K562 (cell line): ENCODE results near the gene OSGEP. TPM values are rescaled to one million over a fixed set of nuclear protein-coding genes. Genes with fewer than 3 reads are reported as not detected.
A peak's percentile ranks its signal among the peaks of the same experiment; 100 is the strongest.

Source experiments
- EP400 ChIP-seq: fragments of 450-650 bp; IDR thresholded peaks from 2 replicates; pipeline ENCODE4 v1.6.1; 2017; ENCODE audit warnings: antibody characterized with exemption, mild to moderate bottlenecking, moderate library complexity
- GABPA ChIP-seq: fragments of 200-800 bp; sonication (Bioruptor generic); conservative IDR thresholded peaks from 2 replicates; pipeline ENCODE4 v1.6.1; 2016; ENCODE audit warnings: low read depth, missing genetic modification characterization, missing compliant biosample characterization
- HDAC1 ChIP-seq, 2 experiments: fragments of 450-650 bp; IDR thresholded peaks; 2 replicates each; pipeline ENCODE4 v1.6.1; 2016 to 2017; ENCODE audit warnings: inconsistent platforms in 1 of 2, mild to moderate bottlenecking in 1 of 2, moderate library complexity in 1 of 2
- JUN ChIP-seq, 2 experiments: sonication (generic) in 1 of 2; formaldehyde crosslinking in 1 of 2; IDR thresholded peaks; 2 replicates each; pipeline versions ENCODE4 v1.6.1 to v1.8.0; 2012 to 2022; ENCODE audit warnings: borderline replicate concordance in 2 of 2, mild to moderate bottlenecking in 2 of 2, improper control_type of control experiment in 1 of 2, low read depth in 1 of 2, low read length in 1 of 2, missing genetic modification reagents in 1 of 2
- JUND ChIP-seq, 2 experiments: IDR thresholded peaks; 2 replicates in 1 of 2; 3 replicates in 1 of 2; pipeline ENCODE4 v1.6.1; 2011; ENCODE audit warnings: borderline replicate concordance in 2 of 2, low read depth in 2 of 2, low read length in 2 of 2, improper control_type of control experiment in 1 of 2, missing biosample characterization in 1 of 2, missing genetic modification characterization in 1 of 2, missing genetic modification reagents in 1 of 2
- KLF6 ChIP-seq: fragments of 250-450 bp; sonication (Bioruptor Pico); IDR thresholded peaks from 2 replicates; pipeline ENCODE4 v1.4.0; 2020; ENCODE audit warnings: mild to moderate bottlenecking, moderate library complexity, borderline replicate concordance
- MAFG ChIP-seq: fragments of 450-650 bp; conservative IDR thresholded peaks from 2 replicates; pipeline ENCODE4 v1.6.1; 2016; ENCODE audit warnings: missing genetic modification characterization, missing compliant biosample characterization
- MEF2D ChIP-seq: conservative IDR thresholded peaks from 2 replicates; pipeline ENCODE4 v1.6.1; 2016; ENCODE audit warnings: low read depth, missing genetic modification characterization, missing compliant biosample characterization
- NFIC ChIP-seq: fragments of 450-650 bp; IDR thresholded peaks from 2 replicates; pipeline ENCODE4 v1.6.1; 2017; ENCODE audit warnings: mild to moderate bottlenecking, inconsistent platforms
- PCBP1 ChIP-seq: fragments of 200-400 bp; formaldehyde crosslinking; IDR thresholded peaks from 2 replicates; pipeline ENCODE4 v1.6.1; 2018; ENCODE audit warnings: mild to moderate bottlenecking, low read depth, low read length; ENCODE audit not compliant: poor library complexity, severe bottlenecking
- PHB2 ChIP-seq: fragments of 450-650 bp; IDR thresholded peaks from 2 replicates; pipeline ENCODE4 v1.6.1; 2017; ENCODE audit warnings: low read depth
- RBM34 ChIP-seq: fragments of 200-400 bp; formaldehyde crosslinking; IDR thresholded peaks from 2 replicates; pipeline ENCODE4 v1.6.1; 2018; ENCODE audit warnings: low read length, borderline replicate concordance; ENCODE audit not compliant: insufficient read depth
- RFX1 ChIP-seq: fragments of 450-650 bp; IDR thresholded peaks from 2 replicates; pipeline ENCODE4 v1.6.1; 2016; ENCODE audit warnings: mild to moderate bottlenecking, moderate library complexity
- SLC30A9 ChIP-seq: fragments of 250-450 bp; sonication (Bioruptor Pico); IDR thresholded peaks from 2 replicates; pipeline ENCODE4 v1.8.0; 2022; ENCODE audit warnings: mild to moderate bottlenecking, moderate library complexity
- SMAD2 ChIP-seq: fragments of 150-350 bp; IDR thresholded peaks from 2 replicates; pipeline ENCODE4 v1.6.1; 2014; ENCODE audit warnings: low read depth, mild to moderate bottlenecking, low read length
- SP2 ChIP-seq: IDR thresholded peaks from 2 replicates; pipeline ENCODE4 v1.6.1; 2011; ENCODE audit warnings: mild to moderate bottlenecking, low read depth, low read length, moderate library complexity; ENCODE audit not compliant: poor library complexity, severe bottlenecking; ENCODE audit errors: extremely low read depth
- YBX1 ChIP-seq: fragments of 450-650 bp; IDR thresholded peaks from 2 replicates; pipeline ENCODE4 v1.7.1; 2016; ENCODE audit warnings: mild to moderate bottlenecking
- ZNF3 ChIP-seq: fragments of 250-450 bp; sonication (Bioruptor Pico); IDR thresholded peaks from 2 replicates; pipeline ENCODE4 v1.5.0; 2021; ENCODE audit warnings: mild to moderate bottlenecking, moderate library complexity
- ZNF436 ChIP-seq: fragments of 250-450, 450-650 bp; sonication (Bioruptor Pico); formaldehyde crosslinking; IDR thresholded peaks from 2 replicates; pipeline ENCODE4 v1.7.0; 2020; ENCODE audit warnings: mild to moderate bottlenecking
- polyA plus RNA-seq, 8 experiments: library from polyadenylated mRNA; depleted of rRNA in 4 of 8; stranded (reverse) in 5 of 8; unstranded in 3 of 8; fragments of >200 nt; fragmentation: Nextera tagmentation in 2 of 8; fragmentation: Illumina TruSeq in 1 of 8; extraction: Ambion mirVana in 2 of 8; extraction: Trizol in 1 of 8; gene quantifications; 2 replicates each; pipeline versions ENCODE4 v1.2.1 to v1.2.3, GENCODE V29; 2011 to 2014; ENCODE audit warnings: inconsistent platforms in 1 of 8, missing spikeins in 1 of 8
- total RNA-seq, 7 experiments: library from RNA; depleted of rRNA in 6 of 7; stranded (reverse); fragments of >200 nt in 6 of 7; fragmentation: Illumina TruSeq in 2 of 7; extraction: Trizol in 2 of 7; gene quantifications; 2 replicates each; pipeline versions ENCODE4 v1.2.1 to v1.2.3, GENCODE V29; 2011 to 2021; ENCODE audit warnings: low replicate concordance in 1 of 7
- TF ChIP-seq, protein P1 (sequence below): sonication (generic); formaldehyde crosslinking; IDR thresholded peaks from 2 replicates; pipeline ENCODE4 v1.8.0; 2023; ENCODE audit warnings: mild to moderate bottlenecking, missing genetic modification reagents
- TF ChIP-seq, protein P2 (sequence below): sonication (generic); formaldehyde crosslinking; IDR thresholded peaks from 2 replicates; pipeline ENCODE4 v1.8.0; 2022; ENCODE audit warnings: mild to moderate bottlenecking, low read depth, missing genetic modification reagents
- TF ChIP-seq, protein P3 (sequence below): sonication (generic); IDR thresholded peaks from 2 replicates; pipeline ENCODE4 v1.6.1; 2016

Gene OSGEP
- total and polyA plus RNA-seq, 9 of the 15 experiments (the other 6 are each of a cell fraction or from before 2014, with no cell fraction given) = 32.1 to 59.2 (median 44.1) TPM

DNA sequence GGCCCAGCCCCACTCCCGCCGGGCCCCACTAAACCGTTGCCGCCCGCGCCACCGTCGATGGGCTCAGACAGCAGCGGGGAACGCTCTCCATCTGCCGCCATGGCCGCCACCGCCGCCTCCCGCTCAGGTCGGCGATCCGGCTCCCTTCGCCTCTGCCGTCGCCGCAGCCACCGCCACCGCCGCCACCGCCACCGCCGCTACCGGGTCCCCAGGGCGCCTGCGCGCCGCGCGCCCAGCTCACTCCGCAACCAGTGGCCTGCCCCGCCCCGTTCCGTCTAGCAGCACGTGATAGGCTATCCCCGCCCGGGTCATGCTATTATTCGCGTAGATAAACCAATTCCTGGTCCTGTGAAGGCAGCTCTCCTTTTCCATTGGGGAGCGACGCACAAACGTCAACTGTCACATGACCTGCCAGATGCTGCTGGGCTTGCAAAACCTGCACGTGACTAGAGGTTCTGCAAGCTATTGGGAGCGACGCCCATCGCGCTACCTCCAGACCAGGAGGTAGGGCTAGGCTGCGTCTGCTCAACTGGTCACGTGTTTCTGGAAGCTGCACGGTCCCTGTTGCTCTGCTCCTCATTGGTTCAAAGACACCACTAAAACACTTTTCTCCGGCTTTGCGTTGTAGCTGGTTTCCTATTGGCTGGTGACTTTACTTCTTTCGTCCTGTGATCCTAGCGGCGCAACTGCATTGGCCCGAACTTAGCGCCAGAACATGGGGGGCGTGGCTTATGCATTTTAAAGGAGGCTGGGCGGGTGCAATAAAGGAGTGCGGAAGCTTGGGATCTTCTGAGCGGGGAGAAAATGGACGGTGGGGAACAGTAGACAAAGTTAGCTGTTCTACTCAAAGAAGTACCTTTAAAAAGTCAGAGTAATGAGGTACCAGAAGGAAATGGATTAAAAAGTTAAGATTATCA, 6.9 kb upstream of the OSGEP start, which contains the start of gene PIP4P1 (continued):
- TF ChIP-seq NFIC (no peak), JUN (IDR thresholded peaks at IDR 0.05; ENCODE audit: borderline replicate concordance, low read depth, low read length) (peak; percentile 66; the same call in 1 of the 2 replicates), JUN (CRISPR knock-in tag; IDR thresholded peaks at IDR 0.05; ENCODE audit: borderline replicate concordance) (no peak), YBX1 (no peak), JUND (IDR thresholded peaks at IDR 0.05; ENCODE audit: borderline replicate concordance, low read depth, low read length) (peak; percentile 68), JUND (tag; IDR thresholded peaks at IDR 0.05; ENCODE audit: borderline replicate concordance, low read depth, low read length) (no peak; the same call in 2 of the 3 replicates), ZNF436 (CRISPR knock-in tag) (no peak), RFX1 (no peak), SP2 (no peak), RBM34 (no peak), SMAD2 (no peak), SLC30A9 (CRISPR knock-in tag) (no peak), KLF6 (0 out of 2 replicates have a peak, but pooled peaks have one; percentile 42), MAFG (peak; percentile 66), PHB2 (no peak), PCBP1 (no peak), GABPA (tag) (peak; percentile 22; the same call in 1 of the 2 replicates), HDAC1 (IDR thresholded peaks at IDR 0.05) (peak in 1 of 2 experiments; percentile 77; a peak in 2 of 4 replicates), ZNF3 (CRISPR knock-in tag) (no peak), MEF2D (tag) (no peak), EP400 (peak; percentile 85)
- TF ChIP-seq, protein P1, sequence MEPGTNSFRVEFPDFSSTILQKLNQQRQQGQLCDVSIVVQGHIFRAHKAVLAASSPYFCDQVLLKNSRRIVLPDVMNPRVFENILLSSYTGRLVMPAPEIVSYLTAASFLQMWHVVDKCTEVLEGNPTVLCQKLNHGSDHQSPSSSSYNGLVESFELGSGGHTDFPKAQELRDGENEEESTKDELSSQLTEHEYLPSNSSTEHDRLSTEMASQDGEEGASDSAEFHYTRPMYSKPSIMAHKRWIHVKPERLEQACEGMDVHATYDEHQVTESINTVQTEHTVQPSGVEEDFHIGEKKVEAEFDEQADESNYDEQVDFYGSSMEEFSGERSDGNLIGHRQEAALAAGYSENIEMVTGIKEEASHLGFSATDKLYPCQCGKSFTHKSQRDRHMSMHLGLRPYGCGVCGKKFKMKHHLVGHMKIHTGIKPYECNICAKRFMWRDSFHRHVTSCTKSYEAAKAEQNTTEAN (CRISPR knock-in tag) = no peak
- TF ChIP-seq, protein P2, sequence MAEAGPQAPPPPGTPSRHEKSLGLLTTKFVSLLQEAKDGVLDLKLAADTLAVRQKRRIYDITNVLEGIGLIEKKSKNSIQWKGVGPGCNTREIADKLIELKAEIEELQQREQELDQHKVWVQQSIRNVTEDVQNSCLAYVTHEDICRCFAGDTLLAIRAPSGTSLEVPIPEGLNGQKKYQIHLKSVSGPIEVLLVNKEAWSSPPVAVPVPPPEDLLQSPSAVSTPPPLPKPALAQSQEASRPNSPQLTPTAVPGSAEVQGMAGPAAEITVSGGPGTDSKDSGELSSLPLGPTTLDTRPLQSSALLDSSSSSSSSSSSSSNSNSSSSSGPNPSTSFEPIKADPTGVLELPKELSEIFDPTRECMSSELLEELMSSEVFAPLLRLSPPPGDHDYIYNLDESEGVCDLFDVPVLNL (CRISPR knock-in tag) = peak; percentile 69; the same call in 1 of the 2 replicates
- TF ChIP-seq, protein P3, sequence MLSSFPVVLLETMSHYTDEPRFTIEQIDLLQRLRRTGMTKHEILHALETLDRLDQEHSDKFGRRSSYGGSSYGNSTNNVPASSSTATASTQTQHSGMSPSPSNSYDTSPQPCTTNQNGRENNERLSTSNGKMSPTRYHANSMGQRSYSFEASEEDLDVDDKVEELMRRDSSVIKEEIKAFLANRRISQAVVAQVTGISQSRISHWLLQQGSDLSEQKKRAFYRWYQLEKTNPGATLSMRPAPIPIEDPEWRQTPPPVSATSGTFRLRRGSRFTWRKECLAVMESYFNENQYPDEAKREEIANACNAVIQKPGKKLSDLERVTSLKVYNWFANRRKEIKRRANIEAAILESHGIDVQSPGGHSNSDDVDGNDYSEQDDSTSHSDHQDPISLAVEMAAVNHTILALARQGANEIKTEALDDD = no peak; the same call in 1 of the 2 replicates
